HFF-Myc (cell line): ENCODE results near the gene OPRD1.
"Not testable (repeated sequence)": the region's sequence is repeated elsewhere in the genome, so short reads cannot be mapped to it uniquely, and the experiment has no call there.

ENCODE experiments used
- DNase-seq: peaks from one replicate; pipeline ENCODE4 v3.0.0-alpha.2; 2011; ENCODE audit warnings: low read depth; ENCODE audit errors: extremely low read depth
- H3K4me3 ChIP-seq: replicated peaks from 2 replicates; pipeline ENCODE4 v1.5.1; 2011; ENCODE audit warnings: low read depth, mild to moderate bottlenecking, control low read depth, low read length
- TF ChIP-seq, protein P1 (sequence below): IDR thresholded peaks from 2 replicates; pipeline ENCODE4 v1.5.1; 2012; ENCODE audit warnings: mild to moderate bottlenecking, low read depth, low read length, control low read depth; ENCODE audit errors: missing control alignments

OPRD1 gene

DNA sequence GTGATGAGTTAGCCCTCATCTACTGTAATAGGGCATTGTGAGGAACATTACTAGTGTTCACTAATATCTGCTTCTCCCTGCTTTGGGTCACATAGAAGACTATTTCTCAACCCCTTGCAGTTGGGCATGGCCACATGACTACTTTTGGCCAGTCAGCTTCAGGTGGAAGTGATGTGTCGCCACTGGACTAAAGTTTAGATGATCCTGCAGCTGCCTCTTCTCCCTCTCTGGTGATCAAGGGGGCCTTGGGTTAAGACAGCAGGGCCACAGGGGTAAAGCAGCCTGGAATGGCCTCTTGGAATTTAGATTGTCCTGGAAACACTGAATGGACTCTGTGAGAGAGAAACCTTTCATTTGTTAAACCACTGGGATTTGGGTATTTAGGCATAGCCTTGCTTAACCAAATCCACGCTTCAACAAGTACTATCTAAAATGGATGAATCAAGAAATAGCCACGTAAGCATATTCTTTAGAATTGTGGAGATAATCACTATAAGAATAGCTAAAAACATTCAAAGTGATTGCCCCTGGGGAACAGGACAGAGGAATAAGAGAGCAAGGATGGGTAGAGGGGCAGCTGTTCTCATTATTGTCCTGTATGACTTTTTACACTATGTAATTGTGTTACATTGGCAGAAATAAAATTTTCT, 41.2 kb downstream of the OPRD1 start:
- no peak for DNase-seq
- TF ChIP-seq, protein P1, sequence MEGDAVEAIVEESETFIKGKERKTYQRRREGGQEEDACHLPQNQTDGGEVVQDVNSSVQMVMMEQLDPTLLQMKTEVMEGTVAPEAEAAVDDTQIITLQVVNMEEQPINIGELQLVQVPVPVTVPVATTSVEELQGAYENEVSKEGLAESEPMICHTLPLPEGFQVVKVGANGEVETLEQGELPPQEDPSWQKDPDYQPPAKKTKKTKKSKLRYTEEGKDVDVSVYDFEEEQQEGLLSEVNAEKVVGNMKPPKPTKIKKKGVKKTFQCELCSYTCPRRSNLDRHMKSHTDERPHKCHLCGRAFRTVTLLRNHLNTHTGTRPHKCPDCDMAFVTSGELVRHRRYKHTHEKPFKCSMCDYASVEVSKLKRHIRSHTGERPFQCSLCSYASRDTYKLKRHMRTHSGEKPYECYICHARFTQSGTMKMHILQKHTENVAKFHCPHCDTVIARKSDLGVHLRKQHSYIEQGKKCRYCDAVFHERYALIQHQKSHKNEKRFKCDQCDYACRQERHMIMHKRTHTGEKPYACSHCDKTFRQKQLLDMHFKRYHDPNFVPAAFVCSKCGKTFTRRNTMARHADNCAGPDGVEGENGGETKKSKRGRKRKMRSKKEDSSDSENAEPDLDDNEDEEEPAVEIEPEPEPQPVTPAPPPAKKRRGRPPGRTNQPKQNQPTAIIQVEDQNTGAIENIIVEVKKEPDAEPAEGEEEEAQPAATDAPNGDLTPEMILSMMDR = no peak
- no peak overlapping the region for H3K4me3 ChIP-seq

DNA sequence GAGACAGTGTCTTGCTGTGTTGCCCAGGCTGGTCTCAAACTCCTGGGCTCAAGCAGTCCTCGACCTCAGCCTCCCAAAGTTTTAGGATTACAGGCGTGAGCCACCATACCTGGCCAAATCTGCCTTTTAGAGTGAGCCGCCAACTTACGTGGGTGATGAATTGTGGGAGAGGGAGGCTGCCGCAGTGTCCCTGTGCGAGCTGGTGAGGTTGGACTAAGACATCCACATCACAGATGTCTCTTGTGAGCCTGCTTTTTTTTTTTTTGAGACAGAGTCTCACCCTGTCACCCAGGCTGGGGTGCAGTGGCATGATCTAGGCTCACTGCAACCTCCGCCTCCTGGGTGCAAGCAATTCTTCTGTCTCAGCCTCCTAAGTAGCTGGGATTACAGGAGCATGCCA, 42.4 kb downstream of the OPRD1 start:
- H3K4me3 ChIP-seq, DNase-seq: not testable (repeated sequence)

DNA sequence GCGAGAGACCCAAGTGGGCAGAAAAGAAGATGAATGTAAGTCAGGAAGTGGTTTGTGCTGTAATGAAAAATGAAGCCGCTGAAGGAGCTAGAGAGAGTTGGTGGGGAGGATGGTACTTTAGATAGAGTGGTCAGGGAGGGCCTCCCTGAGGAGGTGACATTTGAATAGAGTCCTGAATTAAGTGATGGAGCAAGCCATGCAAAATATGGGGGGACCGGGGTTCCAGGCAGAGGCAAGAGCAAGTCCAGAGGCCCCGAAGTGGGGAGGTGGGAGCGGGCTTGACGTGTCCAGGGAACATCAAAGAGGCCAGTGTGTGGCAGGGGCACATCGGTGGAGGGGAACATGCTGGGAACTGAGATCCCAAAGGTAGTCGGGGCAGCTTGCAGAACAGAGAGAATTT, 43.1 kb downstream of the OPRD1 start:
- no peak for DNase-seq
- no peak overlapping the region for H3K4me3 ChIP-seq
- TF ChIP-seq, protein P1 = no peak

DNA sequence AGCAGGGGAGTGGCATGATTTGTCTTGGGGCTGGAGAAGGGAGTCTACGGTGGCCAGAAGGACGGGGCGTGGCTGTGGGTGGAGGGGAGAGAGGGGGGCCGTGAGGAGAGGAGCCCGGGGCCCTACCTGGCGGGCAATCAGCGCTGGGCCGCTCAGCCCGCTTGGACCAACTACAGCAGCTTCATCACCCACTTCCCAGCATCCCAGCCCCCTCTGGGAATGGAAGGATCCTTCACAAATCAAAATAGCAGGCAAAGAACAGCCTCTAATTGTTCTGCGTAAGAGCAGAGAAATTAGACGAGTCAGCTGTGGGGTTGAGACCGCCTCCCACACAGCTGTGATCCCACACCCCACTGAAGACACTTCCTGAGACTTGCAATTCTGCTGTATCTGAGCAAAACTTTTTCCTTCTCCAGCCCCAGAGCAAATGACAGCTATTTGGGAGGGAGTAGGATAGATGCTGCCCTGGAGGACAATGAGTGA, 43.5 kb downstream of the OPRD1 start:
- no peak overlapping the region for H3K4me3 ChIP-seq
- TF ChIP-seq, protein P1 = no peak
- DNase-seq = no peak

DNA sequence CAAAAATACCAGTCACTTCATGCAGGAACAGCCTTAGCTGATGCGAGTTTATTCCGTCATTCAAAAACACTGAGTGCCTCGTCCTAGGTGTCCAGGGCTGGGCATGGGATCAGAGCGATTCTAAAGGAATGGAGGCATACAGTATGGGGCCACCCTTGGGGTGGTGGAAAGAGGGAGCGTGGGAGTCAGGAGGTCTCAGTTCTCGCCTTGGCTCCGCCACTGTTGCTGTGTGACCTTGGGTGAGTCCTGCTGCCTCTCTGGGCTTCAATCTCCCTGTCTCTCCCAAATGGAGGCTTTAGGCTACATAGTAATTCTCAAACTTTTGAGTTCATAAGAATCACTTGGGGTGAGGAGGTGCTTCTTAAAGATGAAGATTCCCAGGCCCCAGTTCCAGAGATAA, 44.0 kb downstream of the OPRD1 start:
- TF ChIP-seq, protein P1 = no peak
- DNase-seq = no peak
- no peak overlapping the region for H3K4me3 ChIP-seq

DNA sequence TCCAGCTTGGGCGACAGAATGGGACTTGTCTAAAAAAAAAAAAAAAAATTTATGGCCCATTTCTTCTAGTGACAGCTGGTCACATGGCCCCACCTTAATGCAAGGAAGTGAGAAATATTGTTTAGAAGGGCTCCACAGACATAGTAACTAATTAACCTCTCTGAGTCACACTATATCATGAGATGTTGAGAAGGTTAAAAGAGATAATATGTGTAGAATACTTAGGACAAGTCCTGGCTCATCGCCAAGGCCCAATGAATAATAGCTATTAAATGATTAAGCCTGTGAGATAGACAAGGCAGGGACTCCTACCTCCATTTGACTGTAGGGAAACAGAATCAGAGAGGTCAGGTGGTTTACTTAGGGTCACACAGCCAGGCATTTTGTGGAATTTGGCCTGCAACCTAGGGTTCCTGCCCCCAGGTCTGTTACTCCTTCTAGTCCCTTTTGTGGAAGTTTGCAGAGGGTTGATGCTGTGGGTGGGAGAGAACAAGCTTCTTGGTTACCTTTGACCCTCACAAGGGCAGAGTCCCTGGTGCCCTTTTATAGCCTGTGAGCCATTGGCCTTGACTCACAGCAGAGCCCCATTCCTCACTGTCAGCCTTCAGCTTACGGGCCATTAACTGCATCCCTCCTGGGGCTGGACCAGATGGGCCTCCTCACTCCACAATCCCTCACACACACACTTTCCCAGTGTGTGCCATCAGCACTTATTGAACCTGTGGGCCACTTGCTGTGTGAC, 48.5 kb downstream of the OPRD1 start:
- H3K4me3 ChIP-seq = no peak overlapping the region
- DNase-seq = no peak
- TF ChIP-seq, protein P1 = no peak

DNA sequence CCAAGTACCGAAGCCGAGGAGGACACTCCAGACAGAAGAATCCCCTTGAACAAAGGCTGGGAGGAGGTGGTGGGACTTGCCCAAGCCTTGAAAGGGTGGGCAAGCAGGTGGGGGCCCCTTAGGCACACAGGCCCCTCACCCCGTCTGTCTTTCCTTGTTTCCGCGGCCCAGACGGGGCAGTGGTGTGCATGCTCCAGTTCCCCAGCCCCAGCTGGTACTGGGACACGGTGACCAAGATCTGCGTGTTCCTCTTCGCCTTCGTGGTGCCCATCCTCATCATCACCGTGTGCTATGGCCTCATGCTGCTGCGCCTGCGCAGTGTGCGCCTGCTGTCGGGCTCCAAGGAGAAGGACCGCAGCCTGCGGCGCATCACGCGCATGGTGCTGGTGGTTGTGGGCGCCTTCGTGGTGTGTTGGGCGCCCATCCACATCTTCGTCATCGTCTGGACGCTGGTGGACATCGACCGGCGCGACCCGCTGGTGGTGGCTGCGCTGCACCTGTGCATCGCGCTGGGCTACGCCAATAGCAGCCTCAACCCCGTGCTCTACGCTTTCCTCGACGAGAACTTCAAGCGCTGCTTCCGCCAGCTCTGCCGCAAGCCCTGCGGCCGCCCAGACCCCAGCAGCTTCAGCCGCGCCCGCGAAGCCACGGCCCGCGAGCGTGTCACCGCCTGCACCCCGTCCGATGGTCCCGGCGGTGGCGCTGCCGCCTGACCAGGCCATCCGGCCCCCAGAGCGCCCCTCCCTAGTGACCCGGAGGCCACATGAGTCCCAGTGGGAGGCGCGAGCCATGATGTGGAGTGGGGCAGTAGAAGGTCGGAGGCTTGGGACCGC, 50.8 kb downstream of the OPRD1 start:
- TF ChIP-seq, protein P1 = no peak
- DNase-seq = no peak
- H3K4me3 ChIP-seq = no peak overlapping the region
